ENCODE results near the gene PRAMEF18.
"Not testable (repeated sequence)": the region's sequence is repeated elsewhere in the genome, so short reads cannot be mapped to it uniquely, and the experiment has no call there.

PRAMEF18 gene, protein sequence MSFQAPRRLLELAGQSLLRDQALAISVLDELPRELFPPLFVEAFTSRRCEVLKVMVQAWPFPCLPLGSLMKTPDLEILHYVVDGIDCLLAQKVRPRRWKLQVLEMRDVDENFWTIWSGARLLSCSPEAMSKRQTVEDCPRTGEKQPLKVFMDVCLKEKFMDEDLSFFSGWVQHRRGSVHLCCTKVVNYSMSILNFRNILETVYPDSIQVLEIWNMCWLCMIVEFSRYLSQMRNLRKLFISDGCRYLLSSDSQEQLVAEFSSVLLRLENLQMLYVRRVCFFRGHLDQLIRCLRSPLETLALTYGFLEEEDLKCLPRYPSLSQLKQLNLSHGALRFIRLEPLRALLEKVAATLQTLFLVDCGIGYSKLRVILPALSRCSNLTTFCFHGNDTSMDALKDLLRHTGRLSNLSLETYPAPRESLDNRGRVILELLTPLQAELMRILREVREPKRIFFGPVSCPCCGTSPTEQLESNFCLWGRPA

DNA sequence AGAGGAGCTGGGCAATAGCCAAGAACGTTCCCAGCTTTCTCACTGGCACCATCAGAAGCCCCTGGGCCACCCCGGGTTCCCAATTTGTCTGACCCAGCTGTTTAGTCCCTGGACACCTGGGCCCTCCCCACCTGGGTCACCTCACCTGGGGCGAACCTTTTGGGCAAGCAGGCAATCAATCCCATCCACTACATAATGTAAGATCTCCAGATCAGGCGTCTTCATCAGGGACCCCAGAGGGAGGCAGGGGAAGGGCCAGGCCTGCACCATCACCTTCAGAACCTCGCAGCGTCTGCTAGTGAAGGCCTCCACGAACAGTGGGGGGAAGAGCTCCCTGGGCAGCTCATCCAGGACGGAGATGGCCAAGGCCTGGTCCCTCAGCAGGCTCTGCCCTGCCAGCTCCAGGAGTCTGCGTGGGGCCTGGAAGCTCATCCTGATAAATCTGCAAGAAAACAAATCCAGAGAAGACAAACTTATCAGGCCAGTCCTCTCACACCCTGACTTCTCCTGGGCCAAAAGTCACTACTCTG is at the start of gene PRAMEF18:
PRAMEF18 (minus strand) TSS at position 480 of the 530 bp plus-strand sequence; CDS start at position 432, 48 bp downstream.
- DNase-seq (ENCODE audit: low spot score), result not testable (repeated sequence)

DNA sequence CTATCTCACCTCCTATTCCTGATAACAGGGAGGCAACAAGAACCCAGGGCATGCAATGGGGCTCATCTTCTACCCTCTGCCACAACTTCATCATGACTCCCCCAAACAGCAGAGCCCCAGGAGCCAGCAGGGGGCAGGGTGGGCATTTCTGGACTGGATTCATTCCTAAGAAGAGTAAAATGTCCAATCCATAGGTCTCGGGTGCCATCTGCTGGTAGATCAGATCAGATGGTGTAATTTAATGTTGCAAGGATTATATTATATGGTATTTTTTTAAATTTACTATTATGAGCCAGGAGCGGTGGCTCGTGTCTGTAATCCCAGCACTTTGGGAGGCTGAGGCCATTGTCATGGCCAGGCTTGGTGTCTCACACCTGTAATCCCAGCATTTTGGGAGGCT is 39.2 kb upstream of the PRAMEF18 start:
- not testable (repeated sequence) for DNase-seq (ENCODE audit: low spot score)

DNA sequence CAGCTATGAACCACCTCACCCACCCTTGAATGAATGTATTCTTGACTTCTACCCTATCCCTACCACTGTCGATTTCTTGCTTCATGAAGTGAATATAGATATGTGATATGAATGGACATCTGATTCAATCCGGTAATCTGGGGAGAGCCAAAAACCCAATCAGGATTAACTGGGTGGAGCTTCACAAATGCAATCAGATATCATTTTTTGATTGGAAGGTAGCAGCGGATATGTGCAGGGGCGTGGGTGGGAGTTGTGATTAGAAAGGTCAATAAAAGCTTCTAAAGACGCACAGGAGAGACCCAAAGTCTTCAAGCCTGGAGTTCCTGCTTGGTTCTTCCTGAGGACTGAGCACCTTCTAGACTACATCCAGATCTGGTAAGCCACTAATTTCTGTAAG is 27.9 kb upstream of the PRAMEF18 start, which contains the start of gene PRAMEF5:
PRAMEF5 (plus strand) TSS at position 301 of the 400 bp plus-strand sequence. CDS start 5,071 bp downstream, outside the sequence.
- DNase-seq (ENCODE audit: low spot score), result not testable (repeated sequence)

DNA sequence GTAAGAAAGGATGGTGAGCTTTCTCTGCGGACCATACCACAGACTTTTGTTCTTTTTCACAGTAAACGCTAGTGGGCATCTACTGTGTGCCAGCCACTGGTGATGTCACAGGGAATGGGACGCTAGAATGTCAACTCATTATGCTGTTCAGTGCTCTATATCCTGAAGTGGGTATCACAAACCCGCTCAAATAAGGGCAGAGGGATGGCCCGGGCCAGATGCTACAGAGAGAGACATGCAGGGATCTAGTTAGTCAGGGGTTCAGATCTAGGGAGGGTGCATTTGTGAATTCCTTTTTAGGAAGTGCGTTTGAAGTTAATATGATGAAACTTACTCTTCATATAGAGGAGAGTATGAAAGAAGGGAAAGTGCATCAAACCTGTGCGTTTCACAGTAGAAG is 21.2 kb upstream of the PRAMEF18 start:
- DNase-seq (ENCODE audit: low spot score), result not testable (repeated sequence)

DNA sequence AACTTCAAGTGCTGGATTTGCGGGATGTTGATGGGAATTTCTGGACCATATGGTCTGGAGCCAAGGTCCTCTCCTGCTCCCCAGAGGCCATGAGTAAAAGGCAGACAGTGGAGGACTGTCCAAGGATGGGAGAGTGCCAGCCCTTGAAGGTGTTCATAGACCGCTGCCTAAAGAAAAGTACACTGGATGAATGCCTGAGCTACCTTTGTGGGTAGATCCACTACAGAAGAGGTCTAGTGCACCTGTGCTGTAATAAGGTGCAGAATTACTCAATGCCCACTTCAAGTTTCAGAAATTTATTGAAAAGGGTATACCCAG is 20.6 kb upstream of the PRAMEF18 start:
- DNase-seq (ENCODE audit: low spot score), result not testable (repeated sequence)

DNA sequence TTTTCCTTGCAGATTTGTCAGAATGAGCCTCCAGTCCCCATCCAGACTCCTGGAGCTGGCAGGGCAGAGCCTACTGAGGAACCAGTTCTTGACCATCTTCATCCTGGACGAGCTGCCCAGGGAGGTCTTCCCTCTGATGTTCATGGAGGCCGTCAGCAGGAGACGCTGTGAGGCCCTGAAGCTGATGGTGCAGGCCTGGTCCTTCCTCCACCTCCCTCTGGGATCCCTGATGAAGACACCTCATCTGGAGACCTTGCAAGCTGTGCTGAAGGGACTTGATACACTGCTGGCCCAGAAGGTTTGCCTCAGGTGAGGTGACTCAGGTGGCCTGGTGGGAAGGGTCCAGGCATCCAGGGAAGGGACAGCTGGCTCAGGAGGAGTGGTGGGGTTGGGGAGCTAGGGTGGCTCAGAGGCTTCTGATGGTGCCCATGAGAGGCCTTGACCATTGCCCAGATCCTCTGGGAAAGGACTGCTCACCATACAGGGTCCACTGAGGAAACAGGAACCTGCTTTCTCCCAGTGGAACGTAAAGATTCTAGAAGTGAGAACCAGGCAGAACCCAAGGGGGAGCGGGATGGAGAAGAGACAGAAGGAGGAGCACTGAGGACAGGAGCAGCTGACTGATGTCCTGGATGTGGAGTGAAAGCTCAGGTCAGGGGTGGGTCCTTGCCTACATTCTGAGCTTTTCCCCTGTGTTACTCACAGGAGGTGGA is 20.0 kb upstream of the PRAMEF18 start:
- not testable (repeated sequence) for DNase-seq (ENCODE audit: low spot score)

DNA sequence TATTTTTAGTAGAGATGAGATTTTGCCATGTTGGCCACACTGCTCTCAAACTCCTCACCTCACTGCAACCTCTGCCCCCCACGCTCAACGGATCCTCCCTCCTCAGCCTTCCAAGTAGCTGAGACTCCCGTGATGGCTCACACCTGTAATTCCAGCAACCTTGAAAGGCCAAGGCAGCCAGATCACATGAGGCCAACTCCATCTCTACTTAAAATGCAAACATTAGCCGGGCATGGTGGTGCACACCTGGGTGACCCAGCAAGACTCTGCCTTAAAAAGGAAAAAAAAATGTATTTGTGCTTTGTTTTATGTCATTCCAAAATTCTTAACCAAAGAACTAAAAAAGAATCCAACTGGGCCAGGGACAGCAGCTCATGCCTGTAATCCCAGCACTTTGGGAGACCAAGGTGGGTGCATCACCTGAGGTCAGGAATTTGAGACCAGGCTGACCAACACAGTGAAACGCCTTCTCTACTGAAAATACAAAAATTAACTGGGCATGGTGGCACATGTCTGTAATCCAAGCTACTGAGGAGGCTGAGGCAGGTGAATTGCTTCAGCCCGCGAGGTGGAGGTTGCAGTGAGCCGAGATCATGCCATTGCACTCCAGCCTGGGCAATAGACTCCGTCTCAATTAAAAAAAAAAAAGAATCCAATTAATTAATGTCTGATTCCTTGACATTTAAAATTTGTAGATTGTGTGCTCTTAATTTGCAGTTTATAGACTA is 17.7 kb upstream of the PRAMEF18 start:
- DNase-seq (ENCODE audit: low spot score), result not testable (repeated sequence)

DNA sequence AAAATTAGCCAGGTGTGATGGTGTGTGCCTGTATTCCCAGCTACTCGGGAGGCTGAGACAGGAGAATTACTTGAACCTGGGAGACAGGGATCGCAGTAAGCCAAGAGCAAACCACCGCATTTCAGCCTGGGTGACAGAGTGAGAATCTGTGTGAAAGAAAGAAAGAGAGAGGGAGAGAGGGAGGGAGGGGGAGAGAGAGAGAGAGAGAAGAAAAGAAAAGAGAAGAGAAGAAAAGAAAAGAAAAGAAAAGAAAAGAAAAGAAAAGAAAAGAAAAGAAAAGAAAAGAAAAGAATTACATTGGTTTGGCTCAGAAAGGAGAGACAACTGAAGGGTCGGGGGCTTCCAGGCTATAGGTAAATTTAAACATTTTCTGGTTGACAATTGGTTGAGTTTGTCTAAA is 13.7 kb upstream of the PRAMEF18 start:
- DNase-seq (ENCODE audit: low spot score), result not testable (repeated sequence)

DNA sequence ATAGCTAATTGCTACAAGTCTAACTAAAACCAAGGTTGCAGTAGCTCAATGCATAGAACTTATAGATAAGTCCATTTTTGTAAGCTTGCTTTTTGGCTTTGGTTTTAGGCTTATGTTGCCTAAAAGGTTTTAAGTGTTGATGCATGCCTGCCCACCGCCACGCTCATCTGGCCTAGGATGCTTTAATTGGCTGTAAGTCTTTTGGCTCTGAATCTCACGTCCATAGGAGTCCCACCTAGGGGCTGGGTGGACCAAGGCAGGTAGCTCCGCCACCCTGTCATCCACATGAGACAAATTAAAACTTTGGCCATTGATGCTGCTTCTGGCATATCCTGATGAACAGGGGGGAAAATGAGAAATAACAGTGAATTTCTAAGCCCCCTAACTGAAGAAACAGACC is 11.6 kb upstream of the PRAMEF18 start:
- not testable (repeated sequence) for DNase-seq (ENCODE audit: low spot score)

DNA sequence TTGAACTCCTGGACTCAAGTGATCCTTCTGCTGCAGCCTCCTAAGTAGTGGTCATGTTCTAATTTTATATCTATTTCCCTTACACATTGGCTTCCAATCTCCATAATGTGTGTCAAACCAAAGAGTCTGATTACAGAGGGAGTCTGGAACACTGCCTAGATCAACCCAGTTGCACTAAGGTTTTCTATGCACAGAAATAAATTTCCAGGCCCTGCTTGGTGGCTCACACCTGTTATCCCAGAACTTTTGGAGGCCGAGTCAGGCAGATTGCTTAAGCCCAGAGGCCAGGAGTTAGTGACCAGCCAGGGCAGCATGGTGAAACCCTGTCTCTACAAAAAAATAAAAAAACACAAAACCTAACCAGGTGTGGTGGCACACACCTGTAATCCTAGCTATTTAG is 8.1 kb upstream of the PRAMEF18 start:
- not testable (repeated sequence) for DNase-seq (ENCODE audit: low spot score)

DNA sequence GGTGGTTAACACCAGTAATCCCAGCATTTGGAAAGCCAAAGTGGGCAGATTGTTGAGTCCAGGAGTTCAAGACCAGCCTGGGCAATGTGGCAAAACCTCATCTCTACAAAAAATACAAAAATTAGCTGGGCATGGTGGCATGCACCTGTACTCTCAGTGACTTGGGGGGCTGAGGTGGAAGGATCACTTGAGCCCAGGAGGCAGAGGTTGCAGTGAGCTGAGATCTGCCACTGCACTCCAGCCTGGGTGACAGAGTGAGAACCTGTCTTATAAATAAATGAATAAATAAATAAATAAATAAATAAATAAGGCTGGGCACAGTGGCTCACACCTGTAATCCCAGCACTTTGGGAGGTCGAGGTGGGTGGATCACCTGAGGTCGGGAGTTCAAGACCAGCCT is 6.1 kb upstream of the PRAMEF18 start:
- not testable (repeated sequence) for DNase-seq (ENCODE audit: low spot score)

DNA sequence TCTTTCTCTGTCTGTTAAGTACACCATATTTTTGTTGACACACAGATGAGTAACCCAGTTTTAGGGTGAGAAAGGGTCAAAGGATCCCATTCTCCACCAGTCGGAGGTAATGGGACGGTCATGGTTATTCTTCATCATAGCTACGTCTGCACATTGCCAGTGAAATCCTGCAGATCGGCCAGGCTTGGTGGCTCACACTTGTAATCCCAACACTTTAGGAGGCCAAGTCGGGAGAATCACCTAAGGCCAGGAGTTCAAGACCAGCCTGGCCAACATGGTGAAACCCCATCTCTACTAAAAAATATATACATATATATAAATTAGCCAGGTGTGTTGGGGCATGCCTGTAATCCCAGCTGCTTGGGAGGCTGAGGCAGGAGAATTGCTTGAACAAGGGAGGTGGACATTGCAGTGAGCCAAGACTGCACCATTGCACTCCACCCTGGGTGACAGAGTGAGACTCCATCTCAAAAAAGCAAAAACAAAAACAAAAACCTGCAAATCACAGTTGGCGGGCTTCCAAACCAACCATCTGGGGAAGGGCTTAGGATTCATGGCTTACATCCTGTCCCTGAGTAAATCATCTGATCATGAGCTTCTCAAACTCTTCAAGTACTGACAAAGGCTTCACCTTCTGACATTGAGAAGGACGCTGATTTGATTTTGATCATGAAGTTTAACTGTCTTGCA is 5.3 kb upstream of the PRAMEF18 start:
- DNase-seq (ENCODE audit: low spot score), result not testable (repeated sequence)

DNA sequence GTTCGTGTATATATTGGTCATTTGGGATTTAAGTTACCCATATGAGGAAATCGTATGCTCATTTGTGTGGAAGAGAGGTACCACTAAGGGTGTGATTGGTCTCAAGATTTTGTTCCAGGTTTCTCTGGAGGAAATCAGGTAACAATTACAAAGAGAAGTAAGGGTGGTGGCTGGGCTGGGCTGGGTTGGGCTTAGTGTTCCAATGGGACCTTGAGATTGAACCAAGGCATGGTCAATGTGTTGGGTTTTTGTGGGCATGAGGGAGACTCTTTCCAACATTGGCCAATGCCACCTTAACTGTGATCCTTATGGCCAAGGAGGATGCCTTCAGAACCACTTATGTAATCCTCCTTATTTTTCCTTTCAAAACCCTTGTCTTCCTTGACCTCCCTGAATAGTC is 4.6 kb upstream of the PRAMEF18 start:
- not testable (repeated sequence) for DNase-seq (ENCODE audit: low spot score)

DNA sequence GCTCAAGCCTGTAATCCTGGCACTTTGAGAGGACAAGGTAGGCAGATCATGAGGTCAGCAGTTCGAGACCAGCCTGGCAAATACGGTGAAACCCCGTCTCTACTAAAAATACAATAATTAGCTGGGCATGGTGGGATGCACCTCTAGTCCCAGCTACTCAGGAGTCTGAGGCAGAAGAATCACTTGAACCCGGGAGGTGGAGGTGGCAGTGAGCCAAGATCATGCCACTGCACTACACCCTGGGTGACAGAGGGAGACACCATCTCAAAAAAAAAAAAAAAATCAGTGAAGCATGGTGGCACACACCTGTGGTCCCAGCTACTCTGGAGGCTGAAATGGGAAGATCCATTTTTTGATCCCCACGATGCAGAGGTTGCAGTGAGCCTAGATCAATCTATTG is 4.1 kb upstream of the PRAMEF18 start:
- not testable (repeated sequence) for DNase-seq (ENCODE audit: low spot score)

DNA sequence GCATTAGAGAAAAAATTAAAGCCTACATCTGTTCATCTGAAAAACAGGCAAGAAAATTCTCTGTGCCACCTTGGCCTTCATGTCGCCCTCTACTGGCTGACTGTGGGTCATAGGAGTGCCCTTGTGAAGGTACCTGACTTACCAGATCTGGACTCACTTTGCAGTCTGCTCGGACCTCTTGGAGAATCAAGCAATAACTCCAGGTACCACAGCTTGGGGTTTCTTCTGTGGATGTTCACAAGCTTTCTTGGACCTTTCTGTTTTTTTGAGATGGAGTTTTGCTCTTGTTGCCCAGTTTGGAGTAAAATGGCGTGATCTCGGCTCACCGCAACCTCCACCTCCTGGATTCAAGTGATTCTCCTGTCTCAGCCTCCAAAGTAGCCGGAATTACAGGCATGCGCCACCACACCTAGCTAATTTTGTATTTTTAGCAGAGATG is 2.4 kb upstream of the PRAMEF18 start:
- DNase-seq (ENCODE audit: low spot score), result no peak

DNA sequence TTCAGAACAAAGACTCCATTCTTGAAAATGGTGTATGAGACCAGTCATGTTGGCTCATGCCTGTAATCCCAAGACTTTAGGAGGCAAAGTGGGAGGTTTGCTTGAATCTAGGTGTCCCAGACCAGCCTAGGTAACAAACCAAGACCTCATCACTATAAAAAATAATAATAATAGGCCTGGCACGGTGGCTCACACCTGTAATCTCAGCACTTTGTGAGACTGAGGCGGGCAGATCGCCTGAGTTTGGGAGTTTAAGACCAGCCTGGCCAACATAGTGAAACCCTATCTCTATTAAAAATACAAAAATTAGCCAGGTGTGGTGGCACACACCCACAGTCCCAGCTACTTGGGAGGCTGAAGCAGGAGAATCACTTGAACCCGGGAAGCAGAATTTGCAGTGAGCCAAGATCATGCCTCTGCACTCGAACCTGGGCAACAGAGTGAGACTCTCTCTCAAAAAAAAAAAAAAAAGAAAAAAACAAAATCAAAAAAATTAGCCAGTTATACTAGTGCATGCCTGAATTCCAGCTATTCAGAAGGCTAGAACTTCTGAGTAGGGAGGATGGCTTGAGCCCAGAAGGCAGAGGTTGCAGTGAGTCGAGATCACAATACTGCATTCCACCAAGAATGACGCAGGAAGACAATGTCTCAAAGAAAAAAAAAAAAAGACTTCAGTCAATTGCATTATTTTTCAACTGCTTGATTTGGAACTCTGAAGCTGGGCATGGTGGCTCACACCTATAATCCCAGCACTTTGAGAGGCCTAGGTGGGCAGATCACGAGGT is 1.5 kb upstream of the PRAMEF18 start:
- DNase-seq (ENCODE audit: low spot score), result not testable (repeated sequence)

DNA sequence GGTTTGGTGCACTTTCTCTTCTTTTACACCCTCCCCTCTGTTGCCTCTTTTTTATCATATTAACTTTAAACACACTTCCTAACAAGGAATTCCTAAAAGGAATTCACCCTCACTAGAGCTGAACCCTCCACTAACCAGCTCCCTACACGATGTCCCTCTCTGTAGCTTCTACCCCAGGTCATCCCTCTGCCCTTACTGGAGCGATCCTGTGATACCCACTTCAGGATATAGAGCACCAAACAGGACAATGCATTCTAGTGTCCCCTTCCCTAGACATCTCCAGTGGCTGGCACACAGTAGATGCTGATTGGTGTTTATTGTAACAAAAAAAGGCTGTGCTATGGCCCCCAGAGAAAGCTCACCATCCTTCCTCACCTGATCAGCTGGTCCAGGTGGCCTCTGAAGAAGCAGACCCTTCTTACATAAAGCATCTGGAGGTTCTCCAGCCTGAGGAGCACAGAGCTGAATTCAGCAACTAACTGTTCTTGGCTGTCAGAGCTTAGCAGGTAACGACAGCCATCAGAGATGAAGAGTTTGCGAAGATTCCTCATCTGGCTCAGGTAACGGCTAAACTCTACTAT is 1.4 kb downstream of the PRAMEF18 start:
- no peak for DNase-seq (ENCODE audit: low spot score)

DNA sequence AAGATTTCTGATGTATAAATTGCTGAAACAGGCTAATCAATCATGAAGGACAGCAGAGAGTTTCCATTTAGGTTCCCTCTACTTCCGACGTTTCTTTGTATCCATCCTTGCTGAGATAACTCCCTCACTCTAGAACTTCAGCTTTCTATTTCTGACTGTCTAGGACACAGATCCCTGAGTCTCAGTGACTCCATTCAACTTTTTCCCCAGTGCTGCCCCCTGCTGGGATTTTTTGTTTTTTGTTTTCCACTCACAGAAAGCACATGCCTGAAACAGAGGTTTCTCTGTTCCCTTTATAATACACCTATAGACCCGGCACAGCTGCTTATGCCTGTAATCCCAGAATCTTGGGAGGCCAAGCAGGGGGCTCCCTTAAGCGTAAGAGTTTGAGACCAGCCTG is 3.2 kb downstream of the PRAMEF18 start:
- not testable (repeated sequence) for DNase-seq (ENCODE audit: low spot score)

DNA sequence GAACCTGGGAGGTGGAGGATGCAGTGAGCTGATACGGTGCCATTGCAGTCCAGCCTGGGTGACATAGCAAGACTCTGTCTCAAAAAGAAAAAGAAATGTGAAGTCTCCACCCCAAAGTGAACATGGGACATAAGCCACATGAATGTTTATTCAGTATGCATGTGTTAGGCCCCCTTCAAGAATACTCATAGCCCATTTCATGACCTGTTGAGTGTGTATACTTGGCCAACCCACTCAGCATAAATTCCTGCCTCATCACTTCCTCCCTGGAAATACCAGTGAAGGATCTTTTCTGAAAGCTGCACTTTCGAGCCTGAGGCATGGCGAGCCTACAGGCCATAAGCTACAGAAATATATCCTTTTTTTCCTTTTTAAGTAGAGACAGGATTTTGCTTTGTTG is 6.8 kb downstream of the PRAMEF18 start:
- not testable (repeated sequence) for DNase-seq (ENCODE audit: low spot score)

DNA sequence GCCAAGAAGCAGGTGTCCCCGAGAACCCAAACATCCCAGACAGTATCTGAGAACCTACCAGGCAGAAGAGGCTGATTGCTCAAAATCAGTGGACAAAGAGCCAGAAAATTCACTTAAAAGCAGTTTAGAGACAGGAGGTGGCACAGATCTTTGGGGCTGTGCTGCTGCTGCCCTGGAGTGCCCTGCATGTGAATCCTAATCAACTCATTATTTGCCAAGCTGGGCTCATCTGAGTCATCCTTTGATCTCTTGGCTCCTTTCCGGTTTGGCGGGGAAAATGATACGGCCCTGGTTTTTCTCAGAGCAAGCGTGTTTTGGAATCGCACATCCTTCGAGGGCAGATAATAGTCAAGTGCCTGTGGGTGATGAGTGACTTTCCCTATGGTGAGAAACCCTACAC is 9.3 kb downstream of the PRAMEF18 start:
- not testable (repeated sequence) for DNase-seq (ENCODE audit: low spot score)
